HCT116 (cell line): Measurements from ENCODE around the gene DLG2. TPM values are rescaled to one million over a fixed set of nuclear protein-coding genes. Genes with fewer than 3 reads are reported as not detected.

Experiments used
- ATAC-seq: fragments of 200-7000 bp; cut with Tn5 transposase; 2 replicates; pipeline ENCODE4 v1.9.1; 2020; ENCODE audit warnings: mild to moderate bottlenecking, moderate library complexity
- BruUV-seq: library from RNA; stranded (reverse); fragments of 400-500 nt; replicated peaks from 2 replicates; lab custom pipeline; 2021; lab: Mats Ljungman, UMichigan
- CTCF ChIA-PET: fragments of 300-600 bp; sonication (Branson Sonifier 250); formaldehyde crosslinking; loops from one replicate; lab custom pipeline; 2021; ENCODE audit warnings: antibody characterized with exemption; lab: Charles Lee
- POLR2A ChIA-PET: fragments of 300-600, 350-600 bp; sonication (Branson Sonifier 250); formaldehyde crosslinking; loops from one replicate; lab custom pipeline; 2021; ENCODE audit warnings: antibody characterized with exemption; lab: Charles Lee
- RAD21 ChIA-PET, 2 experiments: fragments of 300-600 bp; sonication (Branson Sonifier 250); formaldehyde crosslinking; loops; one replicate each; lab custom pipeline; 2023; ENCODE audit warnings: low total read pairs in 2 of 2; ENCODE audit not compliant: uncharacterized antibody in 2 of 2, unreplicated experiment in 2 of 2, low non-redundant PET in 1 of 2; lab: Charles Lee
- DNase-seq: peaks from one replicate; pipeline ENCODE4 v3.0.0-alpha.2; 2010; ENCODE audit warnings: low read depth, low spot score
- H2AFZ ChIP-seq: fragments of 200-600 bp; shearing (Covaris generic), sonication (generic); 2 replicates; pipeline ENCODE4 v1.6.1; 2017; ENCODE audit warnings: low read depth, mixed run types, mixed read lengths, antibody characterized with exemption, low read length; ENCODE audit not compliant: poor library complexity, severe bottlenecking
- H3K27ac ChIP-seq: 2 replicates; pipeline ENCODE4 v1.5.1; 2012; ENCODE audit warnings: low read depth, low read length
- H3K27me3 ChIP-seq: fragments of 200-600 bp; sonication (generic); 2 replicates; pipeline ENCODE4 v1.6.1; 2016; ENCODE audit warnings: mixed run types, low read length, mixed read lengths; ENCODE audit not compliant: insufficient read depth
- H3K36me3 ChIP-seq, 2 experiments: fragments of 200-500 bp in 1 of 2; fragments of 200-600 bp in 1 of 2; sonication (Bioruptor generic) in 1 of 2; sonication (generic) in 1 of 2; 2 replicates each; pipeline versions ENCODE4 v1.5.1 to v1.6.1; 2014 to 2016; ENCODE audit warnings: low read length in 2 of 2, inconsistent platforms in 1 of 2, mixed read lengths in 1 of 2, mixed run types in 1 of 2; ENCODE audit not compliant: insufficient read depth in 2 of 2, control insufficient read depth in 1 of 2
- H3K4me1 ChIP-seq, 2 experiments: fragments of 200-600 bp in 1 of 2; sonication (generic) in 1 of 2; 2 replicates each; pipeline versions ENCODE4 v1.5.1 to v1.6.1; 2012 to 2017; ENCODE audit warnings: low read length in 2 of 2, inconsistent platforms in 1 of 2, mild to moderate bottlenecking in 1 of 2, mixed read lengths in 1 of 2, mixed run types in 1 of 2, moderate library complexity in 1 of 2; ENCODE audit not compliant: insufficient read depth in 2 of 2, control insufficient read depth in 1 of 2
- H3K4me2 ChIP-seq: fragments of 200-600 bp; sonication (generic); 2 replicates; pipeline ENCODE4 v1.6.1; 2017; ENCODE audit warnings: mixed run types, low read length, mixed read lengths
- H3K4me3 ChIP-seq, 2 experiments: fragments of 200-600 bp in 1 of 2; sonication (generic) in 1 of 2; replicated peaks in 1 of 2; 2 replicates each; pipeline ENCODE4 v1.5.1; 2011 to 2016; ENCODE audit warnings: low read length in 2 of 2, control low read depth in 1 of 2, low read depth in 1 of 2, mild to moderate bottlenecking in 1 of 2, mixed read lengths in 1 of 2, mixed run types in 1 of 2
- H3K79me2 ChIP-seq: fragments of 200-600 bp; sonication (generic); 2 replicates; pipeline ENCODE4 v1.6.1; 2017; ENCODE audit warnings: mild to moderate bottlenecking, mixed run types, low read length, moderate library complexity, mixed read lengths; ENCODE audit not compliant: insufficient read depth
- H3K9ac ChIP-seq: fragments of 200-600 bp; sonication (generic); 2 replicates; pipeline ENCODE4 v1.6.1; 2016; ENCODE audit warnings: low read length, mixed read lengths
- H3K9me2 ChIP-seq: fragments of 200-600 bp; sonication (generic), shearing (Covaris generic); 2 replicates; pipeline ENCODE4 v1.6.1; 2017; ENCODE audit warnings: mixed run types, mild to moderate bottlenecking, moderate library complexity; ENCODE audit not compliant: insufficient read depth
- H3K9me3 ChIP-seq, 2 experiments: fragments of 200-500 bp in 1 of 2; fragments of 200-600 bp in 1 of 2; sonication (Bioruptor generic) in 1 of 2; sonication (generic) in 1 of 2; 2 replicates each; pipeline ENCODE4 v1.6.1; 2014 to 2017; ENCODE audit warnings: low read length in 2 of 2, mixed read lengths in 2 of 2, inconsistent platforms in 1 of 2, low read depth in 1 of 2, mild to moderate bottlenecking in 1 of 2, mixed run types in 1 of 2, moderate library complexity in 1 of 2; ENCODE audit not compliant: control insufficient read depth in 1 of 2, insufficient read depth in 1 of 2
- H4K20me1 ChIP-seq: fragments of 200-600 bp; sonication (generic), shearing (Covaris generic); 2 replicates; pipeline ENCODE4 v1.6.1; 2017; ENCODE audit warnings: mixed run types, mild to moderate bottlenecking, moderate library complexity; ENCODE audit not compliant: insufficient read depth
- CBX3 ChIP-seq: IDR thresholded peaks from 2 replicates; pipeline ENCODE4 v1.6.1; 2012; ENCODE audit warnings: low read depth
- CEBPB ChIP-seq: IDR thresholded peaks from 2 replicates; pipeline ENCODE4 v1.6.1; 2012; ENCODE audit warnings: low read depth
- CTCF ChIP-seq, 3 experiments: fragments of 200-600 bp in 1 of 3; sonication (generic) in 1 of 3; IDR thresholded peaks in 2 of 3; conservative IDR thresholded peaks in 1 of 3; 2 replicates each; pipeline ENCODE4 v1.5.1; 2012 to 2017; ENCODE audit warnings: low read depth in 2 of 3, low read length in 2 of 3, antibody characterized with exemption in 1 of 3, borderline replicate concordance in 1 of 3, control low read depth in 1 of 3, mild to moderate bottlenecking in 1 of 3, mixed read lengths in 1 of 3, mixed run types in 1 of 3, moderate library complexity in 1 of 3; ENCODE audit not compliant: insufficient read depth in 1 of 3
- ELF1 ChIP-seq: IDR thresholded peaks from 2 replicates; pipeline ENCODE4 v1.6.1; 2012; ENCODE audit warnings: low read depth, borderline replicate concordance
- EZH2 ChIP-seq: fragments of 200-600 bp; sonication (generic); IDR thresholded peaks from 2 replicates; pipeline ENCODE4 v1.6.1; 2017; ENCODE audit warnings: antibody characterized with exemption, mixed run types
- FOSL1 ChIP-seq: IDR thresholded peaks from 2 replicates; pipeline ENCODE4 v1.6.1; 2012; ENCODE audit warnings: low read depth
- POLR2AphosphoS5 ChIP-seq: IDR thresholded peaks from 2 replicates; pipeline ENCODE4 v1.6.1; 2011; ENCODE audit warnings: mild to moderate bottlenecking, low read depth, low read length, moderate library complexity
- RAD21 ChIP-seq: IDR thresholded peaks from 2 replicates; pipeline ENCODE4 v1.6.1; 2012; ENCODE audit warnings: low read depth, mild to moderate bottlenecking
- REST ChIP-seq: IDR thresholded peaks from 2 replicates; pipeline ENCODE4 v1.6.1; 2012; ENCODE audit warnings: low read depth
- SRF ChIP-seq: IDR thresholded peaks from 2 replicates; pipeline ENCODE4 v1.6.1; 2012; ENCODE audit warnings: low read depth
- TCF7L2 ChIP-seq: IDR thresholded peaks from 2 replicates; pipeline ENCODE4 v1.7.0; 2011; ENCODE audit warnings: borderline replicate concordance, inconsistent platforms; ENCODE audit not compliant: insufficient read depth, insufficient read length; ENCODE audit errors: extremely low read depth
- YY1 ChIP-seq: IDR thresholded peaks from 2 replicates; pipeline ENCODE4 v1.6.1; 2011; ENCODE audit warnings: low read length, low read depth, moderate library complexity, mild to moderate bottlenecking; ENCODE audit not compliant: insufficient replicate concordance; ENCODE audit errors: extremely low read depth
- intact Hi-C: fragments of 100-400 bp; cut with micrococcal nuclease; formaldehyde crosslinking; loops from 2 replicates; pipeline ENCODE4 v1.10.0; 2022
- total RNA-seq: library from RNA; stranded (reverse); gene quantifications from one replicate; pipeline ENCODE4 v1.2.1, GENCODE V29; 2021; ENCODE audit not compliant: unreplicated experiment

Gene DLG2
- total RNA-seq, 1 experiment from 2014 or later: 2.4 TPM

- Histone ChIP-seq H4K20me1 (no peaks in the 10 kb centered on the region), H3K4me3 (no peak overlapping the region), H3K27me3 (no peaks in the 10 kb centered on the region), H3K4me1 (no peaks in the 10 kb centered on the region), H3K36me3 (no peaks in the 10 kb centered on the region), H3K9ac (no peak overlapping the region), H3K79me2 (no peaks in the 10 kb centered on the region), H2AFZ (no peak overlapping the region), H3K4me2 (no peak overlapping the region), H3K9me2 (no peaks in the 10 kb centered on the region), H3K9me3 (no peaks in the 10 kb centered on the region), H3K27ac (no peak overlapping the region)
- ChIA-PET CTCF (no interaction called here), RAD21 (no interaction called here), POLR2A (no interaction called here)
- no TSS peak for BruUV-seq
- ATAC-seq: no peak
- intact Hi-C loops: no loop called here
- no peak for TF ChIP-seq POLR2AphosphoS5
- no peak for TF ChIP-seq RAD21
- no peak for DNase-seq
These were observed 1558.1 kb downstream of the DLG2 start for GRCh38 chr11:84069048-84069447.

GRCh38 chr11:84061726-84062125 is 1565.4 kb downstream of the DLG2 start:
- Histone ChIP-seq H3K4me1 (no peaks in the 10 kb centered on the region), H3K9me3 (no peaks in the 10 kb centered on the region), H4K20me1 (no peaks in the 10 kb centered on the region), H3K9me2 (no peaks in the 10 kb centered on the region), H3K79me2 (no peaks in the 10 kb centered on the region), H2AFZ (no peak overlapping the region), H3K4me2 (no peak overlapping the region), H3K9ac (no peak overlapping the region), H3K27ac (no peak overlapping the region), H3K27me3 (no peaks in the 10 kb centered on the region), H3K36me3 (no peaks in the 10 kb centered on the region), H3K4me3 (no peak overlapping the region)
- CTCF ChIA-PET: no interaction called here
- RAD21 ChIA-PET: no interaction called here
- ATAC-seq: no peak
- no TSS peak for BruUV-seq
- intact Hi-C loops: no loop called here
- DNase-seq: no peak
- POLR2A ChIA-PET: no interaction called here
- TF ChIP-seq POLR2AphosphoS5 (no peak), FOSL1 (no peak), TCF7L2 (no peak), REST (no peak), CEBPB (no peak), RAD21 (no peak), YY1 (no peak), CBX3 (no peak), EZH2 (no peak), ELF1 (no peak), CTCF (IDR thresholded peaks at IDR 0.05 in 2 of 3, conservative IDR thresholded peaks at IDR 0.05 in 1 of 3; ENCODE audit: borderline replicate concordance in 1 of 3, insufficient read depth in 1 of 3, low read depth in 2 of 3, low read length in 2 of 3) (no peak), SRF (no peak)
